KOPT-K1 (cell line): Measurements from ENCODE around the gene FYN.
"Not testable (repeated sequence)": the region's sequence is repeated elsewhere in the genome, so short reads cannot be mapped to it uniquely, and the experiment has no call there.

Experiments
- H3K27ac ChIP-seq: fragments of 200-600 bp; sonication (generic); 2 replicates; pipeline ENCODE4 v1.5.1; 2016; ENCODE audit warnings: antibody characterized with exemption, mild to moderate bottlenecking, low read depth, low read length; ENCODE audit not compliant: poor library complexity, severe bottlenecking
- H3K36me3 ChIP-seq: fragments of 200-600 bp; sonication (generic); 2 replicates; pipeline ENCODE4 v1.5.1; 2017; ENCODE audit warnings: antibody characterized with exemption, mild to moderate bottlenecking, low read length, moderate library complexity; ENCODE audit not compliant: insufficient read depth
- H3K9me3 ChIP-seq: fragments of 200-600 bp; sonication (generic); 2 replicates; pipeline ENCODE4 v1.5.1; 2017; ENCODE audit warnings: antibody characterized with exemption, low read length, mild to moderate bottlenecking; ENCODE audit not compliant: insufficient read depth, poor library complexity, severe bottlenecking

Gene FYN

GRCh38 chr6:111789598-111789997, 83.7 kb downstream of the FYN start:
- H3K36me3 ChIP-seq = no peaks in the 10 kb centered on the region
- no peak overlapping the region for H3K27ac ChIP-seq
- no peaks in the 10 kb centered on the region for H3K9me3 ChIP-seq

GRCh38 chr6:111788379-111789276, 84.6 kb downstream of the FYN start:
- Histone ChIP-seq H3K27ac (no peak overlapping the region), H3K36me3 (no peaks in the 10 kb centered on the region), H3K9me3 (no peaks in the 10 kb centered on the region)

GRCh38 chr6:111786151-111786550, 87.1 kb downstream of the FYN start:
- not testable (repeated sequence) for H3K27ac ChIP-seq, H3K9me3 ChIP-seq, H3K36me3 ChIP-seq

- Histone ChIP-seq H3K9me3 (no peaks in the 10 kb centered on the region), H3K27ac (no peak overlapping the region), H3K36me3 (0 out of 2 replicates have a peak, but pooled peaks cover 6% of the 10 kb centered on the region)
Observed at GRCh38 chr6:111784433-111784832, 88.8 kb downstream of the FYN start.

- H3K36me3 ChIP-seq = peaks cover 12% of the 10 kb centered on the region; the same call in 1 of the 2 replicates
- no peaks in the 10 kb centered on the region for H3K9me3 ChIP-seq
- H3K27ac ChIP-seq = no peak overlapping the region
Observed at GRCh38 chr6:111782887-111783466, 90.3 kb downstream of the FYN start.

- Histone ChIP-seq H3K36me3 (peaks cover 18% of the 10 kb centered on the region; the same call in 1 of the 2 replicates), H3K27ac (no peak overlapping the region), H3K9me3 (no peaks in the 10 kb centered on the region)
Observed at GRCh38 chr6:111782192-111782809, 91.0 kb downstream of the FYN start.

- Histone ChIP-seq H3K27ac (no peak overlapping the region), H3K36me3 (peaks cover 18% of the 10 kb centered on the region; the same call in 1 of the 2 replicates), H3K9me3 (no peaks in the 10 kb centered on the region)
Observed at GRCh38 chr6:111781041-111781708, 92.1 kb downstream of the FYN start.

- Histone ChIP-seq H3K9me3 (no peaks in the 10 kb centered on the region), H3K27ac (no peak overlapping the region), H3K36me3 (peaks cover 18% of the 10 kb centered on the region; the same call in 1 of the 2 replicates)
Observed at GRCh38 chr6:111780393-111780792, 92.9 kb downstream of the FYN start.

GRCh38 chr6:111779660-111780059, 93.6 kb downstream of the FYN start:
- Histone ChIP-seq H3K27ac (no peak overlapping the region), H3K9me3 (no peaks in the 10 kb centered on the region), H3K36me3 (peaks cover 18% of the 10 kb centered on the region; the same call in 1 of the 2 replicates)

GRCh38 chr6:111779031-111779430, 94.2 kb downstream of the FYN start:
- H3K27ac ChIP-seq = no peak overlapping the region
- H3K9me3 ChIP-seq = no peaks in the 10 kb centered on the region
- H3K36me3 ChIP-seq = peaks cover 18% of the 10 kb centered on the region; the same call in 1 of the 2 replicates

- Histone ChIP-seq H3K36me3 (peaks cover 18% of the 10 kb centered on the region; the same call in 1 of the 2 replicates), H3K9me3 (no peaks in the 10 kb centered on the region), H3K27ac (no peak overlapping the region)
Observed at GRCh38 chr6:111777357-111777756, 95.9 kb downstream of the FYN start.

- Histone ChIP-seq H3K27ac (no peak overlapping the region), H3K9me3 (no peaks in the 10 kb centered on the region), H3K36me3 (peaks cover 21% of the 10 kb centered on the region; the same call in 1 of the 2 replicates)
Observed at GRCh38 chr6:111776236-111777221, 96.7 kb downstream of the FYN start.

- H3K27ac ChIP-seq = no peak overlapping the region
- no peaks in the 10 kb centered on the region for H3K9me3 ChIP-seq
- H3K36me3 ChIP-seq = peaks cover 22% of the 10 kb centered on the region; the same call in 1 of the 2 replicates
Observed at GRCh38 chr6:111775145-111775922, 97.9 kb downstream of the FYN start.
